Breast epithelium (tissue), 4 donors: ENCODE measurements around the gene NYNRIN. TPM values are rescaled to one million over a fixed set of nuclear protein-coding genes. Genes with fewer than 3 reads are reported as not detected.

Experiments
- DNase-seq, 2 donors: peaks; one replicate each; pipeline ENCODE4 v3.0.0-alpha.2; 2019; ENCODE audit warnings: low spot score in 2 of 2
- H3K27ac ChIP-seq, 2 donors: fragments of 200-600 bp; sonication (generic) in 1 of 2; one replicate each; pipeline ENCODE4 v1.5.1; 2016 to 2019; ENCODE audit warnings: mild to moderate bottlenecking in 1 of 2
- H3K27me3 ChIP-seq, 2 donors: fragments of 200-600 bp; sonication (generic) in 1 of 2; one replicate each; pipeline versions ENCODE4 v1.5.1 to v1.6.0; 2017 to 2019; ENCODE audit warnings: control low read depth in 1 of 2, mild to moderate bottlenecking in 1 of 2
- H3K36me3 ChIP-seq: fragments of 200-600 bp; one replicate; pipeline ENCODE4 v1.5.1; 2019
- H3K4me1 ChIP-seq, 2 donors: fragments of 200-600 bp; sonication (generic); one replicate each; pipeline ENCODE4 v1.5.1; 2016 to 2019; ENCODE audit warnings: control low read depth in 1 of 2
- H3K4me3 ChIP-seq, 3 donors: fragments of 200-600 bp; sonication (generic); 1 replicate in 2 of 3; 2 replicates in 1 of 3; pipeline ENCODE4 v1.5.1; 2016 to 2019; ENCODE audit warnings: mild to moderate bottlenecking in 3 of 3, moderate library complexity in 2 of 3
- H3K9me3 ChIP-seq, 2 donors: fragments of 200-600 bp; sonication (generic) in 1 of 2; one replicate each; pipeline ENCODE4 v1.5.1; 2016 to 2019; ENCODE audit warnings: control low read depth in 1 of 2
- CTCF ChIP-seq, 3 donors: fragments of 450-650 bp; IDR thresholded peaks; one replicate each; pipeline ENCODE4 v1.5.1; 2016 to 2017; ENCODE audit warnings: antibody characterized with exemption in 3 of 3, mild to moderate bottlenecking in 3 of 3, moderate library complexity in 3 of 3
- POLR2A ChIP-seq: fragments of 450-650 bp; IDR thresholded peaks from one replicate; pipeline ENCODE4 v1.6.1; 2016; ENCODE audit warnings: antibody characterized with exemption, mild to moderate bottlenecking, moderate library complexity
- POLR2AphosphoS5 ChIP-seq, 3 donors: sonication (generic); formaldehyde crosslinking; IDR thresholded peaks; one replicate each; pipeline ENCODE4 v1.6.1; 2017; ENCODE audit warnings: antibody characterized with exemption in 3 of 3
- intact Hi-C: fragments of 100-400 bp; cut with DNase I; formaldehyde crosslinking; loops from one replicate; pipeline ENCODE4 v1.15.1; 2023; ENCODE audit warnings: low total_unique reads
- total RNA-seq, 3 donors: library from RNA; depleted of rRNA; stranded (reverse); fragments of >200 nt; gene quantifications; one replicate each; pipeline ENCODE4 v1.1.0, GENCODE V29; 2016

NYNRIN gene
- total RNA-seq, 3 donors from 2014 or later, result 6.4 to 8.2 (median 7.7) TPM

GRCh38 chr14:24377657-24378056 is 21.1 kb upstream of the NYNRIN start:
- DNase-seq, result peak in 1 of 2 donors; percentile 48
- H3K27me3 ChIP-seq, result no peaks in the 10 kb centered on the region
- H3K4me1 ChIP-seq, result no peaks in the 10 kb centered on the region
- H3K9me3 ChIP-seq, result no peaks in the 10 kb centered on the region
- H3K4me3 ChIP-seq, result no peak overlapping the region
- intact Hi-C loops, result no loop called here
- H3K27ac ChIP-seq, result peak overlapping the region in 1 of 2 donors; percentile 63
- TF ChIP-seq POLR2A, result no peak
- TF ChIP-seq CTCF (IDR thresholded peaks at IDR 0.05), result no peak
- no peak for TF ChIP-seq POLR2AphosphoS5 (IDR thresholded peaks at IDR 0.05)
- H3K36me3 ChIP-seq, result no peaks in the 10 kb centered on the region

DNA sequence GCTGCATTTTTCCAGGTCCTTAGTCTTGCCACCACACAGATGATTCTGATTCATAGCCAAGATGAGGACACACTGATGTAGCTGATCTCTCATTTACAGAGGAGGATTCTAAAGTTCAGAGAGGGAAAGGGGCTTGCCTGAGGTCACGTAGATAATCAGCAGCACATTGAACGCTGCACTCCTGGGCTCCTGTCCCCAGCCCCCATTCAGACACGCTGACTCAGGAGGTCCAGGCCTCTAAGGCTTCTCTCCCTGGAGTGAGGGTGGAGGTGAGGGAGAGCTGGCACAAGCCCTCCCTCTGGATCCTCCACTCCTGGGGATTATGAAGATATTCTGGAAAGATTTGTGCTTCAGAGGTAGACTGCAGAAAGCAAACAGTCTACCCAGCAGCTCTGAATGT is 20.5 kb upstream of the NYNRIN start:
- no peaks in the 10 kb centered on the region for H3K4me1 ChIP-seq
- H3K4me3 ChIP-seq, result no peak overlapping the region
- peak overlapping the region in 1 of 2 donors; percentile 63 for H3K27ac ChIP-seq
- H3K36me3 ChIP-seq, result no peaks in the 10 kb centered on the region
- no peaks in the 10 kb centered on the region for H3K9me3 ChIP-seq
- no peak for DNase-seq
- no peaks in the 10 kb centered on the region for H3K27me3 ChIP-seq
- no peak for TF ChIP-seq CTCF (IDR thresholded peaks at IDR 0.05)
- TF ChIP-seq POLR2AphosphoS5 (IDR thresholded peaks at IDR 0.05), result no peak
- no peak for TF ChIP-seq POLR2A
- intact Hi-C loops, result no loop called here

DNA sequence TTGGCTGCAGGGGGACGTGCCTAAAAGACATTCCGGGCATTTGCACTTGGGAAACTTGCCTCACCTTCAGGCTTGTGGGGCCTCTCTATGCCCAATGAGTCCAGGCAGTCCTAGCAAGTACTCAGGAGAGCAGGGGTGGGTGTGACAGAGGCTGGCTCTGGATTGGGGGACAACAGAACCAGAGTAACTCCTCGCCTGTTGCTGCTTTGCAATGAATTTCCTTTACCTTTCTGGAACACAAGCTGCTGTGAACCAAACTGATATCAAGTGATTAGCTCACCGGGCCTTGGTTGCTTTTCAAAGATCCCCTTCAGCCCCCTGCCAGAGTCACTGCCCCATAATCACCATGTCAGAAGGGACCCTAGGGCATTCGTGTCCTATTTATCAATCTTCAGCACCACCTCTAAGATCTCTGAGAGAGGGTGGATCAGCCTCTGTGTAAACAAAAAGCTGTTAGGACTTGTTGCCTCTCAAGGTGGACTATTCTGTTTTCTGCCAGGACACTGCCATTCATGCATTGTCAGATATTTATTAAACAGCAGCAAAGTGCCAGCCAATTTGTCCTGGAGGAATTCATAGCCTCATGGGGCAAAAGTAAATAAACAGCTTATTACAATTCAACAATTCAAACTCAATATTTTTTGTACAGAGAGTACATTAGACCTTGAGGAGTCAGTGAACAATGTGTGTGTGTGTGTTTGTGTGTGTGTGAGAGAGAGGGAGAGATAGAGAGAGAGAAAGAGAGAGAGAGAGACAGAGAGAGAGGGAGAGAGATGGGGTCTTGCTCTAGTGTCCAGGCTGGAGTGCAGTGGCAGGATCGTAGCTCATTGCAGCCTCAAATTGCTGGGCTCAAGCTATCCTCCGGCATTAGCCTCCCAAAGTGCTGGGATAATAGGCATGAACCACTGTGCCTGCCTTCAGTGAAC is 19.6 kb upstream of the NYNRIN start:
- no peak for TF ChIP-seq POLR2A
- no peak for TF ChIP-seq CTCF (IDR thresholded peaks at IDR 0.05)
- no peak for TF ChIP-seq POLR2AphosphoS5 (IDR thresholded peaks at IDR 0.05)
- H3K9me3 ChIP-seq, result no peaks in the 10 kb centered on the region
- H3K36me3 ChIP-seq, result no peaks in the 10 kb centered on the region
- no peak overlapping the region for H3K4me3 ChIP-seq
- no peaks in the 10 kb centered on the region for H3K27me3 ChIP-seq
- H3K4me1 ChIP-seq, result no peaks in the 10 kb centered on the region
- no peak for DNase-seq
- intact Hi-C loops, result no loop called here
- H3K27ac ChIP-seq, result peak overlapping the region in 1 of 2 donors; percentile 63

- intact Hi-C loops, result no loop called here
- DNase-seq, result no peak
- Histone ChIP-seq H3K27me3 (no peaks in the 10 kb centered on the region), H3K27ac (no peak overlapping the region), H3K36me3 (no peaks in the 10 kb centered on the region), H3K4me3 (no peak overlapping the region), H3K9me3 (no peaks in the 10 kb centered on the region), H3K4me1 (no peaks in the 10 kb centered on the region)
- TF ChIP-seq POLR2AphosphoS5 (IDR thresholded peaks at IDR 0.05) (no peak), POLR2A (no peak), CTCF (IDR thresholded peaks at IDR 0.05) (no peak)
Observed at GRCh38 chr14:24379907-24380730, 18.7 kb upstream of the NYNRIN start.
